GM18517 (cell line): ENCODE measurements around the gene DDX39B.
"Not testable (repeated sequence)": the region's sequence is repeated elsewhere in the genome, so short reads cannot be mapped to it uniquely, and the experiment has no call there.

Experiments
- ATAC-seq: cut with Tn5 transposase; IDR thresholded peaks from one replicate; pipeline ENCODE4 v1.9.1; 2021; ENCODE audit warnings: mild to moderate bottlenecking, moderate library complexity; ENCODE audit not compliant: unreplicated experiment

DDX39B gene

DNA sequence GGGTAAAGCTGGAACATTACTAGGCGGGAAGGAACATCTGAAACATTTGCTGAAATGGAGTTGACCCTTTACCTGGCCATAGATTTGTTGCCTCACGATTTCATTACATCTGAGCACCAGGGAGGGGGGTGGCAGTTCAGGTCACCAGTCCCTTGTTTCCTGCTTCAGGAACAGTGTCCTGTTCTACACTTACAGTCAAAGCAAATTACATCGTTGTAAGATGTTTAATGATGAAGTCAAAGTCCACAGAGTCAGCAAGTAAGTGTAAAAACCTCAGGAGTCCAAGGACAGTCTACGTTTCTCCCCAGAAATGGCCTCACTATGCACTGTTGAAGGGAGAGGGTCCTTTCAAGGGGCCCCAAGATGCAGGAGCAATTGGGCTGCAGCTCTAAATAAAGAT, 52.7 kb downstream of the DDX39B start:
- ATAC-seq = no peak

DNA sequence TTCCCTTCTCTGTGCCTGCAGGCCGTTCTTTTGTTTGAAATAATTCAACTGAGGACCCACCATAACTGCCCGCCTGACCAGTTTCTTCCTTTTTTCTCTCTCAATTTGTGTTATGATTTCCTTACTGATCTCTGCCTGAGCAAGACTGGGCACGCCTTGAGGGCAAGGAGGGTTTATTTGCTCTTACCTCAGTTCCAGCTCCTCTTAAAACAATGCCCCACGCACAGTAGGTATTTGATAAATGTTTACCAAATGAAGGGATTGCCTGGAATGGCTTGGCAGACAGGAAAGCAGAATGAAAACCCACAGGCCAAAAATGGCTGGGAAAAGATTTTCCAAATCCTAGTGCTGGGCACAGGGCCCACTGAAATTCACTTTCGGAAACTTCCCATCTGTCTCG, 54.1 kb downstream of the DDX39B start:
- ATAC-seq = not testable (repeated sequence)

DNA sequence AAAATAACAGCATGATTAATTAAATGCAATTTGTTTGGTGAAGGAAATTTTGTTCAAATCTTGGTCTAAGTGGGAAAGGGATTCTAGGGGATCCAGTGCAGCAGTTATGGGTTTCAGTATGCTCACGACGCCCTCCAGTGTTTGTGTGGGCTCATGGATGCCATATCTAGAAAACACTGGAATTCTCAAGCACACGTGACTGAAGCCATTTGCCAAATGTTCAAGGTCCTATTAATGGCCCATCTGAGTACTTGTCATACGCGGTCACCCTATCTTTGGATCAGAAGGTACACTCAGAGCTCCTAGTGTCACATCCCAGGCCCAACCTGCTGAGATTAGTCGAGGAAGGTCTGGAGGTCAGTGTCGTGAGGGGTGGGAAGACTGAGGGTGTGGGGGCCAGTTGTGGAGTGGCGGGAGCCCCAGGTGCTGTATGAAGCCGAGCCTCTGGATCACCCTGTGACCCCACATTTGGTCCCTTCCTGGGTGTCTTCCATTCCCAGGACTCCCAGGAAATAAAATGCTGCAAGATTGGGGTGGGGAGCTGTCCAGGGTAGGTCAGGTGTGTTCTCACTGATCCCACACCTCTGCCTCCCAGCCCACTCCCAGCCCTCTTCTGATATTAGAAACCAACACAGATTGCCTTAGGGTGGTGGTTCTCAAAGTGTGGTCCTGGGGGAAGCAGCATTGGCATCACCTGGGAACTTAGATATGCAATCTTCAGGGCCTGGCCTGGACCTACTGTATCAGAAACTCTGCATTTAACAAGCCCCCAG, 55.6 kb downstream of the DDX39B start:
- ATAC-seq = not testable (repeated sequence)

DNA sequence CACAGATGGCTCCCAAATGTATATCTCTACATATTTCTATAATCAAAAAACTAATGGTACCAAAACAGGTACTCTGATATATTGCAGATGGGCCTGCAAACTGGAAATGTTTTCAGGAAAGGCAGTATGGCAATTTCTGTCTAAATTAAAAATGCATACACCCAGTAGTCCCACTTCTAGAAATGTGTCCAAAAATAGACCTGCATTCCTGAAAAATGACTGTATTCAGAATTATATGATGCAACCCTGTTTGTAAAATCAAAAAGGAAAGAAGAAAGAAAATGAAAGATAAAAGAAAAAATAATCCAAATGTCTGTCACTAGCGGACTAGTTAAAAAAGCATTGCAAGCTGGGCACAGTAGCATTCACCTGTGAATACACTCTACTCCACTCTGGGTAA, 56.7 kb downstream of the DDX39B start:
- no peak for ATAC-seq

DNA sequence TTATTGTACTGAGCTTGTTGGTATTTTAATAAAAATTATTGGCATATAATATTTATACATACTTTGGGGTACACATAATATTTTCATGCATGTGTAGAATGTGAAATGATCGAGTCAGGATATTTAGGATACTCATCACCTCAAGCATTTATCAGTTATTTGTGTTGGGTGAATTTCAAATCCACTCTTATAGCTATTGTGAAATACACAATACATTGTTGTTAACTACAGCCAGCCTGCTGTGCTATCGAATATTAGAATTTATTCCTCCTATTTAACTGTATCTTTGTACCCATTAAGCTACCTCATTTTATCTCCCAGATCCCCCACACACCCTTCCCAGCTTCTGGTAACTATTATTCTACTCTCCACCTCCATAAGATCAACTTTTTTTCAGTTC, 58.4 kb downstream of the DDX39B start:
- ATAC-seq = no peak

DNA sequence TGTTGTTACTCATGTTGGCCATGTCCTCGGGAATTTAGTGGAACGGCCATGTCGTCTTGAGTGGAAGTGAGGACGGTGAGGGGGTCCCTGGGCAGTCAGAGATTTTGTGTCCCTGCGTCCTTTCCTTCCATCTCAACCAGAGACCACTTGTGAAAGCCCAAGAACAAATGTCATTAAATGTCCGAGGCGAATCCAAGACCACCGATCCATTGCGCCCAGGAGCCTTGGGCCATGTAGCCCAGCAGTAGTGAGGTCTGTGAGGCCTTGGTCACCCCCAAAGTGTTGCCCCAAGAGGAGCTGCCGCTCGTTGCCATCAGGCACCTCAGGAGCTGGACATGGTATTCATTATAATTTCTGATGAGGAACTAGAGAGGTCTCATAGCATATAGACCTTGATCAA, 61.2 kb downstream of the DDX39B start:
- ATAC-seq = no peak
